Activated CD4-positive, CD25-positive, alpha-beta regulatory T cell treated with anti-CD3 and anti-CD28 coated beads, Interleukin-2, amount 50 U/mL, for 24 hours (primary cell): ENCODE data around the gene METTL13.
A peak's percentile ranks its signal among the peaks of the same experiment; 100 is the strongest.
"Not testable (repeated sequence)": the region's sequence is repeated elsewhere in the genome, so short reads cannot be mapped to it uniquely, and the experiment has no call there.

Source experiments
- ATAC-seq, 2 donors: fragments of 150-1000 bp; cut with Tn5 transposase; one replicate each; pipeline ENCODE4 v1.10.0; 2021; ENCODE audit warnings: mild to moderate bottlenecking in 1 of 2, moderate library complexity in 1 of 2

Gene METTL13

GRCh38 chr1:171769171-171769570 lies 12.3 kb upstream of the METTL13 start:
- ATAC-seq, result no peak

- no peak for ATAC-seq
Observed at GRCh38 chr1:171769754-171770153, 11.7 kb upstream of the METTL13 start.

- ATAC-seq, result no peak
Observed at GRCh38 chr1:171772312-171772711, 9.1 kb upstream of the METTL13 start.

- no peak for ATAC-seq
Observed at GRCh38 chr1:171780583-171781175, 781 bp upstream of the METTL13 start.

GRCh38 chr1:171783816-171784530 lies 2.5 kb downstream of the METTL13 start:
- ATAC-seq, result no peak

GRCh38 chr1:171784784-171785183 lies 3.3 kb downstream of the METTL13 start:
- no peak for ATAC-seq

- ATAC-seq, result no peak
Observed at GRCh38 chr1:171785766-171786165, 4.3 kb downstream of the METTL13 start.

- no peak for ATAC-seq
Observed at GRCh38 chr1:171786534-171786933, 5.1 kb downstream of the METTL13 start.

- ATAC-seq, result no peak
Observed at GRCh38 chr1:171787686-171788480, 6.4 kb downstream of the METTL13 start.

- no peak for ATAC-seq
Observed at GRCh38 chr1:171788696-171789095, 7.2 kb downstream of the METTL13 start.

GRCh38 chr1:171790318-171790717 lies 8.9 kb downstream of the METTL13 start:
- ATAC-seq, result no peak

GRCh38 chr1:171792656-171793369 lies 11.4 kb downstream of the METTL13 start:
- no peak for ATAC-seq

- peak; percentile 11 to 25 for ATAC-seq
Observed at GRCh38 chr1:171793636-171794035, 12.2 kb downstream of the METTL13 start.

- ATAC-seq, result peak; percentile 100
Observed at GRCh38 chr1:171794085-171794484, 12.6 kb downstream of the METTL13 start.

GRCh38 chr1:171796592-171796991 lies 15.1 kb downstream of the METTL13 start:
- no peak for ATAC-seq

GRCh38 chr1:171798311-171798710 lies 16.9 kb downstream of the METTL13 start:
- ATAC-seq, result no peak

- ATAC-seq, result no peak
Observed at GRCh38 chr1:171798765-171799164, 17.3 kb downstream of the METTL13 start.

- ATAC-seq, result no peak
Observed at GRCh38 chr1:171799166-171799565, 17.7 kb downstream of the METTL13 start.

- not testable (repeated sequence) for ATAC-seq
Observed at GRCh38 chr1:171799698-171800097, 18.2 kb downstream of the METTL13 start.

GRCh38 chr1:171800342-171800741 lies 18.9 kb downstream of the METTL13 start:
- no peak for ATAC-seq

GRCh38 chr1:171800851-171801250 lies 19.4 kb downstream of the METTL13 start:
- no peak for ATAC-seq

GRCh38 chr1:171801487-171801891 lies 20.0 kb downstream of the METTL13 start:
- ATAC-seq, result no peak

GRCh38 chr1:171802207-171802606 lies 20.7 kb downstream of the METTL13 start:
- no peak for ATAC-seq
